GM12874 (cell line): ENCODE results near the gene FNBP1.

ENCODE experiments used
- TF ChIP-seq, protein P1 (sequence below): IDR thresholded peaks from 2 replicates; pipeline ENCODE4 v1.5.1; 2011; ENCODE audit warnings: low read depth, mild to moderate bottlenecking, control low read depth, low read length, moderate library complexity; ENCODE audit not compliant: insufficient read depth

FNBP1 gene

GRCh38 chr9:129972816-129973215 lies 70.2 kb downstream of the FNBP1 start:
- TF ChIP-seq, protein P1, sequence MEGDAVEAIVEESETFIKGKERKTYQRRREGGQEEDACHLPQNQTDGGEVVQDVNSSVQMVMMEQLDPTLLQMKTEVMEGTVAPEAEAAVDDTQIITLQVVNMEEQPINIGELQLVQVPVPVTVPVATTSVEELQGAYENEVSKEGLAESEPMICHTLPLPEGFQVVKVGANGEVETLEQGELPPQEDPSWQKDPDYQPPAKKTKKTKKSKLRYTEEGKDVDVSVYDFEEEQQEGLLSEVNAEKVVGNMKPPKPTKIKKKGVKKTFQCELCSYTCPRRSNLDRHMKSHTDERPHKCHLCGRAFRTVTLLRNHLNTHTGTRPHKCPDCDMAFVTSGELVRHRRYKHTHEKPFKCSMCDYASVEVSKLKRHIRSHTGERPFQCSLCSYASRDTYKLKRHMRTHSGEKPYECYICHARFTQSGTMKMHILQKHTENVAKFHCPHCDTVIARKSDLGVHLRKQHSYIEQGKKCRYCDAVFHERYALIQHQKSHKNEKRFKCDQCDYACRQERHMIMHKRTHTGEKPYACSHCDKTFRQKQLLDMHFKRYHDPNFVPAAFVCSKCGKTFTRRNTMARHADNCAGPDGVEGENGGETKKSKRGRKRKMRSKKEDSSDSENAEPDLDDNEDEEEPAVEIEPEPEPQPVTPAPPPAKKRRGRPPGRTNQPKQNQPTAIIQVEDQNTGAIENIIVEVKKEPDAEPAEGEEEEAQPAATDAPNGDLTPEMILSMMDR, result no peak

- TF ChIP-seq, protein P1, result no peak
Measured at GRCh38 chr9:129968690-129969485, 74.1 kb downstream of the FNBP1 start.

DNA sequence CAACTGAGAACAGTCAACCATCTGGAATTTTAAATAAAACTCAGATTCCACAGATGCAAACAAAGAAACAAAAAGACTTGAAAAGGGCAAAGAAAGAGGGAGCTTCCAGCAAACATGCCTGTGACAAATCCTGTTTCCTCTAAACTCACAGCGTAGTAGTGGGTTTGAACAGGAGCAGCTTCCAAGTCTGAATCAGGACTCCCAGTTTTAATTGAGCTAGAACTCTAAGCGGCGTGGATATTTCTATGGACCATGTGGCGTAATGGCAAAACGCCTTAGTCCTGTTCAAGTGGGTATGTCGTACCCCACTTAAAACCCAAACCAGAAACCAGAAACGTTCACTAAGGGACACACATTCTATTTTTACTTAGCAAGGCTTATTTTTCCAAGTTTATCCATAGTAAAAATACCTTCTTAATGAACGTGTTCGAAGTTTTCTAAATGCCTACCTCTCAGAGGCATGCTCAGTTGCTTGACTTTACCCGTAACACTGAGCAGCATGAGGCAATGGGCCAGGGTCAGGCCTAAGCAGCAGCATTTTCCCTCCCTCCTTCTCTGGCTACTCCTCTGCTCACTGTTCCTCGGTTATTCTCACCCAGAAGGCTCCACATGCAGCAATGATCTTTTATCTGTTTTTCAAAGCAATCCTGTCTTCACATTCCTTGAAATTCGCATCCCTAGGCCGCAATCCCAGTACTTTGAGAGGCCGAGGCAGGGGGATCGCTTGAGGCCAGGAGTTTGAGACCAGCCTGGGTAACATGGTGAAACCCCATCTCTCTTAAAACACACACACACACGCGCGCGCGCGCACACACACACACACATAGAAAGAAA lies 77.9 kb downstream of the FNBP1 start:
- TF ChIP-seq, protein P1, result no peak

GRCh38 chr9:129962889-129963703 lies 79.9 kb downstream of the FNBP1 start:
- TF ChIP-seq, protein P1, result no peak

GRCh38 chr9:129962451-129962864 lies 80.5 kb downstream of the FNBP1 start:
- TF ChIP-seq, protein P1, result no peak

DNA sequence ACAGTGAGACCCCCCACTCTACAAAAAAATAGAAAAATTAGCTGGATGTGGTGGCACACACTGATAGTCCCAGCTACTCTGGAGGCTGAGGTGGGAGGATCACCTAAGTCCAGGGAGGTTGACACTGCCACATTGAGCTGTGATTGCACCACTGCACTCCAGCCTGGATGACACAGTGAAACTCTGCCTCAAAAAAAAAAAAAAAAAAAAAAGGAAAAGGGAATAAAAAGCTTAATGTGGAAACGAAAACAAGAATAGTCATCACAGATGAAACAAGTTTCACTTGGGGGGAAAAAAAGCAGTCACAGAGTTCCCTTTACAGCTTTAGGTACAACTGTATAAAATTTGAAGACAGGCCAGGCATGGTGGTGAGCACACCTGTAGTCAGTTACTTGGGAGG lies 84.2 kb downstream of the FNBP1 start:
- TF ChIP-seq, protein P1, result no peak
